Esophagus muscularis mucosa (tissue), 3 donors: ENCODE results near the gene CLCNKA.

Experiments
- CTCF ChIP-seq, 3 experiments: fragments of 200-600 bp in 2 of 3; fragments of 450-650 bp in 1 of 3; sonication (generic) in 2 of 3; IDR thresholded peaks; one replicate each; pipeline ENCODE4 v1.5.1; 2017 to 2019; ENCODE audit warnings: antibody characterized with exemption in 3 of 3, mild to moderate bottlenecking in 2 of 3, moderate library complexity in 1 of 3
- POLR2A ChIP-seq: fragments of 450-650 bp; IDR thresholded peaks from one replicate; pipeline ENCODE4 v1.6.1; 2017; ENCODE audit warnings: antibody characterized with exemption, moderate library complexity, mild to moderate bottlenecking, low read depth

- no peak for TF ChIP-seq CTCF (IDR thresholded peaks at IDR 0.05)
- no peak for TF ChIP-seq POLR2A
Measured at GRCh38 chr1:16010837-16011236, 11.0 kb upstream of the CLCNKA start.
